Measurements from ENCODE around the gene ESYT1. TPM values are rescaled to one million over a fixed set of nuclear protein-coding genes. Genes with fewer than 3 reads are reported as not detected.

ESYT1 gene
- total RNA-seq, 1 experiment from 2014 or later: 107 TPM

DNA sequence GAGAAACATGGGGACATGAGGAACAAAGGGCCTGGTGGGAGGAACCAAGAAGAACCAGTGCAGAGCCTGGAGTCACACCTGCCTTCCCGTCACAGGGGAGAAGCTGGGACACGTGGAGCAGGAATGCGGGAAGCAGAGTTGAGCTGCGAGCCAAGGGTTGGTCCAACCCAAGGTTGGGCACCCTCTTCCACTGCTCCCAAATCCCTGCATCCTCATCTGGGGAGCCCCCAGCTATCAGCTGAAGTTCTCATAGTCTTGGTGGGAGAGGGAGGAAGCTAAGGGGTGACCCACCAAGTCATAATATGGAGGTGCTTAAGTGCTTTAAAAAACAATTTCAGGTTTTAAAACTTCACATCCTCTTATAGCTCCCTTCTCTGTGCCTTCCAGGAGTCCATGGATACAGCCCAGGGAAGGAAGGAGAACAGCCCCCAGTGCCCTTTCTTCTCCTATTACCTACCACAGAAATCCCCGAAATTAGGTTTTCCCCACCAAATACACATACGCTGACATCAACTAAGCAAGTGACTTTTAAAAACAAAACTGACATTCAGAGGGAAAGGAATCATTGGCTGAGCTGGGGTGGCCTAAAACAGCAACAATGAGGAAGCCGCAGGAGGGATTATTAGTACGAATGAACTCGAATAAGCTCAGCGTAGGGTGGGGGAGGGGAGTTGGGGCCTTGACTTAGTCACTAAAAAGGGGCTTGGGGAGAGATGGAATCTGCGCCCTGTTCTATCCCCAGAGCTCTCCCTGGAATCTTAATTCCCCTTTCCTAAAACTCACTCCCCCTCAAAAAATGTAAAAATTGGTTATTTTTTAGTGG, 34.6 kb downstream of the ESYT1 start:
- DNase-seq (ENCODE audit: low spot score): peak; percentile 63
- H3K9me3 ChIP-seq (ENCODE audit: low read depth, low read length, poor library complexity, severe bottlenecking): no peaks in the 10 kb centered on the region
- CTCF ChIA-PET: interaction anchor here (0.7 kb wide), 1 partner anchor 77 kb away, joined by 4 read pairs; no protein-coding TSS in a partner anchor
- no peak for TF ChIP-seq EZH2 (IDR thresholded peaks at IDR 0.05; ENCODE audit: borderline replicate concordance, low read depth, low read length, poor library complexity, severe bottlenecking)
- TF ChIP-seq, protein P1, sequence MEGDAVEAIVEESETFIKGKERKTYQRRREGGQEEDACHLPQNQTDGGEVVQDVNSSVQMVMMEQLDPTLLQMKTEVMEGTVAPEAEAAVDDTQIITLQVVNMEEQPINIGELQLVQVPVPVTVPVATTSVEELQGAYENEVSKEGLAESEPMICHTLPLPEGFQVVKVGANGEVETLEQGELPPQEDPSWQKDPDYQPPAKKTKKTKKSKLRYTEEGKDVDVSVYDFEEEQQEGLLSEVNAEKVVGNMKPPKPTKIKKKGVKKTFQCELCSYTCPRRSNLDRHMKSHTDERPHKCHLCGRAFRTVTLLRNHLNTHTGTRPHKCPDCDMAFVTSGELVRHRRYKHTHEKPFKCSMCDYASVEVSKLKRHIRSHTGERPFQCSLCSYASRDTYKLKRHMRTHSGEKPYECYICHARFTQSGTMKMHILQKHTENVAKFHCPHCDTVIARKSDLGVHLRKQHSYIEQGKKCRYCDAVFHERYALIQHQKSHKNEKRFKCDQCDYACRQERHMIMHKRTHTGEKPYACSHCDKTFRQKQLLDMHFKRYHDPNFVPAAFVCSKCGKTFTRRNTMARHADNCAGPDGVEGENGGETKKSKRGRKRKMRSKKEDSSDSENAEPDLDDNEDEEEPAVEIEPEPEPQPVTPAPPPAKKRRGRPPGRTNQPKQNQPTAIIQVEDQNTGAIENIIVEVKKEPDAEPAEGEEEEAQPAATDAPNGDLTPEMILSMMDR (conservative IDR thresholded peaks at IDR 0.05; ENCODE audit: low read depth, low read length): no peak
- H3K27ac ChIP-seq (ENCODE audit: low read depth, low read length, poor library complexity, severe bottlenecking): peak overlapping the region; percentile 56
- TSS peak; percentile 64 for BruUV-seq (replicated peaks)
- H3K27me3 ChIP-seq (replicated peaks; ENCODE audit: insufficient read depth, low read depth, low read length, poor library complexity): no peaks in the 10 kb centered on the region
- intact Hi-C loops (cut with micrococcal nuclease; ENCODE audit: unreplicated experiment): no loop called here
- no peak overlapping the region for H3K4me3 ChIP-seq (ENCODE audit: low read depth, low read length, poor library complexity, severe bottlenecking)
- H3K36me3 ChIP-seq (ENCODE audit: insufficient read depth, low read length, poor library complexity, severe bottlenecking): peaks cover 75% of the 10 kb centered on the region
- POLR2A ChIA-PET (ENCODE audit: low non-redundant PET): interaction anchor here (0.6 to 0.8 kb wide), 4 partner anchors 11 to 90 kb away, joined by 3 to 6 read pairs (median 4); partner anchors contain the start of gene SMARCC2
- H3K4me1 ChIP-seq (ENCODE audit: insufficient read depth, low read length, poor library complexity, severe bottlenecking): peaks cover 29% of the 10 kb centered on the region

DNA sequence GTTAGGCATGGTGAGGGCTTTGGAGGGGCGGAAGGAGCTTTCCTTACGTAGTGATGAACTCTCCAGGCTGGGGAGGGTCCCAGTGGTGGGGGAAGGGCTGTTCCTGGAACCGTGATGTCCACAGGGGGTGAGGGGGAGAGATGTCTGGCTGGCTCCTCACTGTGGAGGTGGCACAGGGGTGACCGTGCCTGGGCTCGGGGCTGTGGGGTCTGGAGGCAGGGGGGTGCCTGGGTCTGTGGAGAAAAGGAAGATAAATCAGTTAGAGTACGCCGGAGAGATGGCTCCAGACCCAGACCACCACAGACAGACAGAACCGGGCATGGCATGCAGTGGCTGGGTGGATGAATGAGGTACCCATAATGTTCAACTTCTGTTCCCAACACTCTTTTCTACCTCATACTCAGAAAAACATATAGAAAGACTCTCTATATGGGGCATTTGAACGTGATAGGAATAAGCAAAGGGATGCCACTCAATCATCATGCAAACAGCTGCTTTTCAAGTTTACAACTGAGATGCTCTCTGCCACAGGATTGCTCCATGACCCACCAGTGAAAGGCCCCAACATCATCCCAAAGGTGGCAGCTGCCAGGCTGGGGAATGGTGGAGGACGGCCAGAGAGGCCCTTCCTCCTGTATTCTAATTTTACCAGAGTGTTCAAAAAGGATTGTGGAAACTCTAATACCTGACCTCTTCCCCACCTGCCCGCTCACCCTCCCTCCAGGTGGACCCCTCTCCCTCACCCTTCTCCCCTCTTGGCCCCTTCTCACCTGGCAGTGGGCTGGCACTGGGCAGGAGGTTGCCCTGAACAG, 35.7 kb downstream of the ESYT1 start:
- no TSS peak for BruUV-seq (replicated peaks)
- Histone ChIP-seq H3K9me3 (ENCODE audit: low read depth, low read length, poor library complexity, severe bottlenecking) (no peaks in the 10 kb centered on the region), H3K27ac (ENCODE audit: low read depth, low read length, poor library complexity, severe bottlenecking) (peak overlapping the region; percentile 56), H3K4me3 (ENCODE audit: low read depth, low read length, poor library complexity, severe bottlenecking) (no peak overlapping the region), H3K27me3 (replicated peaks; ENCODE audit: insufficient read depth, low read depth, low read length, poor library complexity) (no peaks in the 10 kb centered on the region), H3K4me1 (ENCODE audit: insufficient read depth, low read length, poor library complexity, severe bottlenecking) (peaks cover 29% of the 10 kb centered on the region), H3K36me3 (ENCODE audit: insufficient read depth, low read length, poor library complexity, severe bottlenecking) (peaks cover 80% of the 10 kb centered on the region)
- intact Hi-C loops (cut with micrococcal nuclease; ENCODE audit: unreplicated experiment): no loop called here
- CTCF ChIA-PET: no interaction called here
- no peak for DNase-seq (ENCODE audit: low spot score)
- POLR2A ChIA-PET (ENCODE audit: low non-redundant PET): no interaction called here
- TF ChIP-seq, protein P1 (conservative IDR thresholded peaks at IDR 0.05; ENCODE audit: low read depth, low read length): no peak
- no peak for TF ChIP-seq EZH2 (IDR thresholded peaks at IDR 0.05; ENCODE audit: borderline replicate concordance, low read depth, low read length, poor library complexity, severe bottlenecking)

DNA sequence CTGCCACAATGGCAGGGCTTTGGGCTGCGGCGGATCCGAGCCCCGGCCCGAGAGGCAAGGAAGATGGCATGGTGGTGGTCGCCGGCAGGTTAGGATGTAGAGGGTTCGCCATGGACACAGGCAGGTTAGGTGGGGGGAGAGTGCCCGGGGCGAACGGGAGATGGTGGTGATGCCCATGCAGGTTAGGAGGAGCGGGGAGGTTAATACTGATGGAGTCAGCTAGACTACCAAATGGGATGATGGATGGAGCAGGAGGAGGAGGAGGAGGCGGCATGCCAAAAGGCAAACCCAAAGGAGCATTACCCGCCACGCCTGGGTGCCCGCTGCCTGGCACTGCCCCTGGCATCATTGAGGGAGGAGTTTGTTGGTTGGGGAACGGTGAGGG, 36.3 kb downstream of the ESYT1 start:
- CTCF ChIA-PET: no interaction called here
- no peak overlapping the region for H3K27ac ChIP-seq (ENCODE audit: low read depth, low read length, poor library complexity, severe bottlenecking)
- H3K4me1 ChIP-seq (ENCODE audit: insufficient read depth, low read length, poor library complexity, severe bottlenecking): peaks cover 29% of the 10 kb centered on the region
- no peaks in the 10 kb centered on the region for H3K9me3 ChIP-seq (ENCODE audit: low read depth, low read length, poor library complexity, severe bottlenecking)
- no peak for TF ChIP-seq EZH2 (IDR thresholded peaks at IDR 0.05; ENCODE audit: borderline replicate concordance, low read depth, low read length, poor library complexity, severe bottlenecking)
- TF ChIP-seq, protein P1 (conservative IDR thresholded peaks at IDR 0.05; ENCODE audit: low read depth, low read length): no peak
- H3K4me3 ChIP-seq (ENCODE audit: low read depth, low read length, poor library complexity, severe bottlenecking): no peak overlapping the region
- H3K27me3 ChIP-seq (replicated peaks; ENCODE audit: insufficient read depth, low read depth, low read length, poor library complexity): no peaks in the 10 kb centered on the region
- H3K36me3 ChIP-seq (ENCODE audit: insufficient read depth, low read length, poor library complexity, severe bottlenecking): peaks cover 82% of the 10 kb centered on the region
- no TSS peak for BruUV-seq (replicated peaks)
- POLR2A ChIA-PET (ENCODE audit: low non-redundant PET): no interaction called here
- intact Hi-C loops (cut with micrococcal nuclease; ENCODE audit: unreplicated experiment): no loop called here
- no peak for DNase-seq (ENCODE audit: low spot score)

All from A673 (cell line).